Stimulated activated CD4-positive, alpha-beta T cell treated with anti-CD3 and anti-CD28 coated beads, Interleukin-12 subunit alpha, Interleukin-12 subunit beta, amount 100 ng/mL, for 24 hours (primary cell): ENCODE data around the gene LRRC8C.
"Not testable (repeated sequence)": the region's sequence is repeated elsewhere in the genome, so short reads cannot be mapped to it uniquely, and the experiment has no call there.

Source experiments
- DNase-seq, 2 experiments: peaks; one replicate each; pipeline ENCODE4 v3.0.0-alpha.2; 2020; ENCODE audit warnings: low read depth in 2 of 2

The LRRC8C gene

GRCh38 chr1:89703469-89703868 is 70.5 kb downstream of the LRRC8C start:
- no peak for DNase-seq

- no peak for DNase-seq
Observed at GRCh38 chr1:89704014-89704413, 71.1 kb downstream of the LRRC8C start.

- not testable (repeated sequence) for DNase-seq
Observed at GRCh38 chr1:89704885-89705284, 72.0 kb downstream of the LRRC8C start.

GRCh38 chr1:89705901-89706699 is 73.2 kb downstream of the LRRC8C start:
- DNase-seq, result no peak

GRCh38 chr1:89706700-89707012 is 73.7 kb downstream of the LRRC8C start:
- no peak for DNase-seq

- no peak for DNase-seq
Observed at GRCh38 chr1:89708751-89709375, 75.9 kb downstream of the LRRC8C start.

- no peak for DNase-seq
Observed at GRCh38 chr1:89710498-89711139, 77.7 kb downstream of the LRRC8C start.

- no peak for DNase-seq
Observed at GRCh38 chr1:89711140-89711778, 78.3 kb downstream of the LRRC8C start.

- DNase-seq, result no peak
Observed at GRCh38 chr1:89712420-89712819, 79.5 kb downstream of the LRRC8C start.

- DNase-seq, result no peak
Observed at GRCh38 chr1:89715677-89716076, 82.8 kb downstream of the LRRC8C start.

- DNase-seq, result no peak
Observed at GRCh38 chr1:89719502-89720306, 86.8 kb downstream of the LRRC8C start.

GRCh38 chr1:89720839-89721238 is 87.9 kb downstream of the LRRC8C start:
- no peak for DNase-seq

- DNase-seq, result peak in 1 of 2 experiments; percentile 15
Observed at GRCh38 chr1:89721351-89721750, 88.4 kb downstream of the LRRC8C start.

- no peak for DNase-seq
Observed at GRCh38 chr1:89723144-89723543, 90.2 kb downstream of the LRRC8C start.

- DNase-seq, result no peak
Observed at GRCh38 chr1:89723863-89724262, 90.9 kb downstream of the LRRC8C start.

- DNase-seq, result peak; percentile 45 to 57
Observed at GRCh38 chr1:89724369-89725010, 91.6 kb downstream of the LRRC8C start.

GRCh38 chr1:89725011-89725370 is 92.1 kb downstream of the LRRC8C start:
- DNase-seq, result no peak

GRCh38 chr1:89725631-89726030 is 92.7 kb downstream of the LRRC8C start:
- no peak for DNase-seq

- no peak for DNase-seq
Observed at GRCh38 chr1:89727517-89728312, 94.8 kb downstream of the LRRC8C start.

GRCh38 chr1:89728381-89728780 is 95.5 kb downstream of the LRRC8C start:
- DNase-seq, result no peak
